ENCODE measurements around the gene EXOC6B.

- TF ChIP-seq EZH2 (IDR thresholded peaks at IDR 0.05): no peak
- no peak for TF ChIP-seq POLR2AphosphoS5 (IDR thresholded peaks at IDR 0.05; ENCODE audit: borderline replicate concordance, low read depth, low read length)
Measured at GRCh38 chr2:72824224-72824842, 1.5 kb downstream of the EXOC6B start.

Data from SK-N-MC (cell line).